Esophagus squamous epithelium (tissue), 4 donors: ENCODE measurements around the gene PRR14L.

Source experiments
- POLR2A ChIP-seq, 4 donors: fragments of 450-650 bp; IDR thresholded peaks; one replicate each; pipeline ENCODE4 v1.6.1; 2017; ENCODE audit warnings: antibody characterized with exemption in 4 of 4, mild to moderate bottlenecking in 4 of 4, moderate library complexity in 3 of 4
- TF ChIP-seq, protein P1 (sequence below), 6 experiments: fragments of 450-650 bp in 4 of 6; fragments of 200-600 bp in 2 of 6; sonication (generic) in 2 of 6; IDR thresholded peaks; one replicate each; pipeline ENCODE4 v1.5.1; 2016 to 2019; ENCODE audit warnings: antibody characterized with exemption in 6 of 6, mild to moderate bottlenecking in 4 of 6, moderate library complexity in 4 of 6

DNA sequence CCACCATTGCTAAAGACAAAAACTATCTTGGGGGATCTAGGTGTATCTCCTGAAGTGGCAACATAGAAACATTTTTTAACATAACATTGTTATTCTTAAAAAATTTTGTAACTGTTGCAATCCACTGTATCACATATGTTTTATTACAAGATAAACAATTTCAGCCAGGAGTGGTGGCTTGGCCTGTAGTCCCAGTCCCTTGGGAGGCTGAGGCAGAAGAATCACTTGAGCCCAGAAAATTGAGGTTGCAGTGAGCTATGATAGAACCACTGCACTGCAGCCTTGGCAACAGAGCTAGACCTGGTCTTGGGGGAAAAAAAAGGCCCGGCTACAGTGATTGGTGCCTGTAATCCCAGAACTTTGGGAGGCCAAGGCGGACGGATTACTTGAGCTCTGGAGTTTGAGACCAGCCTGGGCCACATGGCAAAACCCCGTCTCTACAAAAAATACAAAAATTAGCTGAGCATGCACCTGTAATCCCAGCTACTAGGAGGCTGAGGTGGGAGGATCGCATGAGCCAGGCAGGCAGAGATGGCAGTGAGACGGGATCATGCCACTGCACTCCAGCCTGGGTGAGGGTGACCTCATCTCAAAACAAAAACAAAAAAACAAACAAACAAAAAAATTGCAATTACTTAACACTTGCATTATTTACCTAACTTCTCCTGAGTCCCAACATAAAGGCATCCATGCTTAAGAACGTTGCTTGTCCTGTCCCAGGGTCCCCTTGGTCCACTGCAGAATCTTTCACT is 2.3 kb upstream of the PRR14L start:
- TF ChIP-seq, protein P1, sequence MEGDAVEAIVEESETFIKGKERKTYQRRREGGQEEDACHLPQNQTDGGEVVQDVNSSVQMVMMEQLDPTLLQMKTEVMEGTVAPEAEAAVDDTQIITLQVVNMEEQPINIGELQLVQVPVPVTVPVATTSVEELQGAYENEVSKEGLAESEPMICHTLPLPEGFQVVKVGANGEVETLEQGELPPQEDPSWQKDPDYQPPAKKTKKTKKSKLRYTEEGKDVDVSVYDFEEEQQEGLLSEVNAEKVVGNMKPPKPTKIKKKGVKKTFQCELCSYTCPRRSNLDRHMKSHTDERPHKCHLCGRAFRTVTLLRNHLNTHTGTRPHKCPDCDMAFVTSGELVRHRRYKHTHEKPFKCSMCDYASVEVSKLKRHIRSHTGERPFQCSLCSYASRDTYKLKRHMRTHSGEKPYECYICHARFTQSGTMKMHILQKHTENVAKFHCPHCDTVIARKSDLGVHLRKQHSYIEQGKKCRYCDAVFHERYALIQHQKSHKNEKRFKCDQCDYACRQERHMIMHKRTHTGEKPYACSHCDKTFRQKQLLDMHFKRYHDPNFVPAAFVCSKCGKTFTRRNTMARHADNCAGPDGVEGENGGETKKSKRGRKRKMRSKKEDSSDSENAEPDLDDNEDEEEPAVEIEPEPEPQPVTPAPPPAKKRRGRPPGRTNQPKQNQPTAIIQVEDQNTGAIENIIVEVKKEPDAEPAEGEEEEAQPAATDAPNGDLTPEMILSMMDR (IDR thresholded peaks at IDR 0.05) = no peak
- no peak for TF ChIP-seq POLR2A (IDR thresholded peaks at IDR 0.05)
